ENCODE data around the gene ZNF317. TPM values are rescaled to one million over a fixed set of nuclear protein-coding genes. Genes with fewer than 3 reads are reported as not detected.
"Not testable (repeated sequence)": the region's sequence is repeated elsewhere in the genome, so short reads cannot be mapped to it uniquely, and the experiment has no call there.

Gene ZNF317
- total and polyA plus RNA-seq, 2 experiments from 2014 or later, result 10.5 to 16.0 TPM

DNA sequence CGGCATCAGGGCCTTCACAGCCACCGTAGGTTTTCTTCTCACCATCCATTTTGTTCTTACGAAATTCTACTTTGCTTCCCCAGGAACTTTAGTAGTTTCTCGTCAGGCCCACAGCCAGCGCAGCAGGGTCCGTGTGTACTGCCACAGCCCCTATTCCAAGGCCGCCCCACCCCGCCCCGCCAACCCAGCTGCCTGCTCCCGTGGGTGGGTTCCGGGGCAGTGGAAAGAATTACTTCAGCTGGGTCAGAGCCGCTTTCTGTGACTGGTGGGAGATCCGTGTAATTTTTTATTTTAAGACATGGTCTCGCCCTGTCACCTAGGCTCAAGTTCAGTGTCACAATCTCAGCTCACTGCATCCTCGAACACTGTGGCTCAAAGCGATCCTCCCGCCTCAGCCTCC lies 42.8 kb downstream of the ZNF317 start:
- Histone ChIP-seq H3K9me3 (ENCODE audit: low read depth) (no peaks in the 10 kb centered on the region), H3K36me3 (ENCODE audit: low read depth) (no peaks in the 10 kb centered on the region), H3K9me2 (ENCODE audit: insufficient read depth) (no peaks in the 10 kb centered on the region), H2AFZ (no peak overlapping the region), H3K9ac (no peak overlapping the region), H3K27me3 (replicated peaks; ENCODE audit: insufficient read depth) (no peaks in the 10 kb centered on the region), H3K4me1 (ENCODE audit: insufficient read depth) (no peaks in the 10 kb centered on the region), H3K27ac (no peak overlapping the region), H3K4me3 (no peak overlapping the region), H4K20me1 (ENCODE audit: insufficient read depth) (no peaks in the 10 kb centered on the region), H3K4me2 (ENCODE audit: unreplicated experiment) (no peak overlapping the region), H3F3A (ENCODE audit: insufficient read depth) (no peaks in the 10 kb centered on the region), H3K79me2 (ENCODE audit: insufficient read depth) (no peaks in the 10 kb centered on the region)
- in situ Hi-C loops (cut with MboI), result no loop called here
- no peak for DNase-seq
- 74 to 77% methylated on average over 17 of the region's 17 CpGs for WGBS, 2 experiments (ENCODE audit: low coverage in 1 of 2, low lambda C conversion rate in 2 of 2, missing lambda C conversion rate in 2 of 2)
- TF ChIP-seq EZH2phosphoT487 (IDR thresholded peaks at IDR 0.05; ENCODE audit: insufficient read depth, low read depth) (no peak), EZH2 (IDR thresholded peaks at IDR 0.05; ENCODE audit: insufficient read depth, poor library complexity, severe bottlenecking) (no peak)

GRCh38 chr19:9187191-9187590 lies 47.0 kb downstream of the ZNF317 start:
- no peak overlapping the region for H3K27ac ChIP-seq
- H3K79me2 ChIP-seq (ENCODE audit: insufficient read depth), result no peaks in the 10 kb centered on the region
- in situ Hi-C loops (cut with MboI), result no loop called here
- H4K20me1 ChIP-seq (ENCODE audit: insufficient read depth), result no peaks in the 10 kb centered on the region
- no peaks in the 10 kb centered on the region for H3K36me3 ChIP-seq (ENCODE audit: low read depth)
- H3K27me3 ChIP-seq (replicated peaks; ENCODE audit: insufficient read depth), result no peaks in the 10 kb centered on the region
- no peaks in the 10 kb centered on the region for H3K4me1 ChIP-seq (ENCODE audit: insufficient read depth)
- DNase-seq, result no peak
- H3F3A ChIP-seq (ENCODE audit: insufficient read depth), result no peaks in the 10 kb centered on the region
- H3K4me3 ChIP-seq, result no peak overlapping the region
- TF ChIP-seq EZH2 (IDR thresholded peaks at IDR 0.05; ENCODE audit: insufficient read depth, poor library complexity, severe bottlenecking) (no peak), EZH2phosphoT487 (IDR thresholded peaks at IDR 0.05; ENCODE audit: insufficient read depth, low read depth) (no peak)
- WGBS, 2 experiments (ENCODE audit: low coverage in 1 of 2, low lambda C conversion rate in 2 of 2, missing lambda C conversion rate in 2 of 2), result 40 to 51% methylated on average over 6 of the region's 6 CpGs
- no peaks in the 10 kb centered on the region for H3K9me2 ChIP-seq (ENCODE audit: insufficient read depth)
- H3K4me2 ChIP-seq (ENCODE audit: unreplicated experiment), result no peak overlapping the region
- H2AFZ ChIP-seq, result no peak overlapping the region
- H3K9me3 ChIP-seq (ENCODE audit: low read depth), result no peaks in the 10 kb centered on the region
- H3K9ac ChIP-seq, result no peak overlapping the region

- Histone ChIP-seq H3K36me3 (ENCODE audit: low read depth) (no peaks in the 10 kb centered on the region), H3K9me2 (ENCODE audit: insufficient read depth) (no peaks in the 10 kb centered on the region), H2AFZ (no peak overlapping the region), H4K20me1 (ENCODE audit: insufficient read depth) (no peaks in the 10 kb centered on the region), H3F3A (ENCODE audit: insufficient read depth) (no peaks in the 10 kb centered on the region), H3K27ac (no peak overlapping the region), H3K27me3 (replicated peaks; ENCODE audit: insufficient read depth) (no peaks in the 10 kb centered on the region), H3K4me1 (ENCODE audit: insufficient read depth) (no peaks in the 10 kb centered on the region), H3K4me3 (no peak overlapping the region), H3K9ac (no peak overlapping the region), H3K9me3 (ENCODE audit: low read depth) (no peaks in the 10 kb centered on the region), H3K79me2 (ENCODE audit: insufficient read depth) (no peaks in the 10 kb centered on the region), H3K4me2 (ENCODE audit: unreplicated experiment) (no peak overlapping the region)
- TF ChIP-seq EZH2 (IDR thresholded peaks at IDR 0.05; ENCODE audit: insufficient read depth, poor library complexity, severe bottlenecking), result no peak
- TF ChIP-seq EZH2phosphoT487 (IDR thresholded peaks at IDR 0.05; ENCODE audit: insufficient read depth, low read depth), result no peak
- 15 to 19% methylated on average over 7 of the region's 7 CpGs for WGBS, 2 experiments (ENCODE audit: low coverage in 1 of 2, low lambda C conversion rate in 2 of 2, missing lambda C conversion rate in 2 of 2)
- in situ Hi-C loops (cut with MboI), result no loop called here
- no peak for DNase-seq
Measured at GRCh38 chr19:9189535-9189934, 49.3 kb downstream of the ZNF317 start.

DNA sequence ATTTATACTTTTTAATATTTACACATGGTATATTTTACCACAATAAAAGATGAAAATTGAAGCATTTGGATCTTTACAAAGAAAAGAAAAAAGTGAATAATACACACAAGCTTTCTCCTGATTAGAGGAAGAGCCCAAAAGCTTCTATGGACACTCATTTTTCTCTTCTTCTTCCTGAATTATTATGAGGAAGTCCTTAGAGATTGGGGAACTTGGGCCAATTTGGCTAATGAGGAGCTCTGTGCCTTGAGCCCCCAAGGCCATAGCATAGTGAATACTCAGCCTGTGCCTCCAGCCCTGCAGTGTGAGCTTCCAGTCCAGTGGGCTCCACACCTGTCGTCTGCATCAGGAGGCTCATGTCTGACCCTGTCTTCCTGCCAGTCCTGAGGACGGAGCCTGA lies 57.8 kb downstream of the ZNF317 start:
- in situ Hi-C loops (cut with MboI), result not testable (repeated sequence)
- WGBS, 2 experiments (ENCODE audit: low coverage in 1 of 2, low lambda C conversion rate in 2 of 2, missing lambda C conversion rate in 2 of 2), result 23 to 40% methylated on average over 1 to 2 of the region's 2 CpGs

DNA sequence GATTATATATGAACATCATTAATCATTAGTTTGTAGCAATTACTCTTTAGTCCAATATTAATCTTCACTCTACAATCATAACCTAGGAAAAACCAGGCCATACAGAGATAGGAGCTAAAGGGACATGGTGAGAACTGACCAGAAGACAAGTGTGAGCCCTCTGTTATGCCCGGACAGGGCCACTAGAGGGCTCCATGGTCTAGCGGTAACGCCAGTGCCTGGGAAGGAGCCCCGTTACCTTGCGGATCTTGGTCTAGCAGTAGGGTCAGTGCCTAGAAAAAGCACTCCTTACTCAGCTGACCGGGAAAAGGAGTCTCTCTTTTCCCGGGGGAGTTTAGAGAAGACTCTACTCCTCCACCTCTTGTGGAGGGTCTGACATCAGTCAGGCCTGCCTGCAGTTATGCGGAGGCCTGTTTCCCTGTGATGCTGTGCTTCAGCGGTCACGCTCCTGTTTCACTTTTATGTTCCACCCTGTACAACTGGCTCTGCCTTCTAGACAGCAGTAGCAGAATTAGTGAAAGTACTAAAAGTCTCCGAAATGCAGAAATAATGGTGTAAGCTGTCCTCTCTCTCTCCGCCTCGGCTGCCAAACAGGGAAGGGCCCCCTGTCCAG lies 65.4 kb downstream of the ZNF317 start:
- in situ Hi-C loops (cut with MboI), result no loop called here
- Histone ChIP-seq H3K27ac (no peak overlapping the region), H4K20me1 (ENCODE audit: insufficient read depth) (no peaks in the 10 kb centered on the region), H3K79me2 (ENCODE audit: insufficient read depth) (no peaks in the 10 kb centered on the region), H3K4me1 (ENCODE audit: insufficient read depth) (no peaks in the 10 kb centered on the region), H3K4me3 (peak overlapping the region; percentile 67), H3K9me2 (ENCODE audit: insufficient read depth) (no peaks in the 10 kb centered on the region), H3K27me3 (replicated peaks; ENCODE audit: insufficient read depth) (no peaks in the 10 kb centered on the region; the same call in 1 of the 2 replicates), H2AFZ (peak overlapping the region; percentile 83), H3K36me3 (ENCODE audit: low read depth) (no peaks in the 10 kb centered on the region), H3F3A (ENCODE audit: insufficient read depth) (no peaks in the 10 kb centered on the region), H3K9ac (peak overlapping the region; percentile 22; the same call in 1 of the 2 replicates), H3K4me2 (ENCODE audit: unreplicated experiment) (peak overlapping the region; percentile 82), H3K9me3 (ENCODE audit: low read depth) (no peaks in the 10 kb centered on the region)
- TF ChIP-seq EZH2 (IDR thresholded peaks at IDR 0.05; ENCODE audit: insufficient read depth, poor library complexity, severe bottlenecking) (no peak), EZH2phosphoT487 (IDR thresholded peaks at IDR 0.05; ENCODE audit: insufficient read depth, low read depth) (no peak)
- peak; percentile 75 for DNase-seq
- WGBS, 2 experiments (ENCODE audit: low coverage in 1 of 2, low lambda C conversion rate in 2 of 2, missing lambda C conversion rate in 2 of 2), result 28 to 32% methylated on average over 13 of the region's 13 CpGs

More for the DNA sequence above, 57.8 kb downstream of the ZNF317 start:
- not testable (repeated sequence) for H3K27ac ChIP-seq; H3F3A ChIP-seq (ENCODE audit: insufficient read depth); H3K4me2 ChIP-seq (ENCODE audit: unreplicated experiment); H3K9me3 ChIP-seq (ENCODE audit: low read depth); H3K79me2 ChIP-seq (ENCODE audit: insufficient read depth); H3K4me3 ChIP-seq; H3K36me3 ChIP-seq (ENCODE audit: low read depth); H4K20me1 ChIP-seq (ENCODE audit: insufficient read depth); H3K27me3 ChIP-seq (replicated peaks; ENCODE audit: insufficient read depth); H3K4me1 ChIP-seq (ENCODE audit: insufficient read depth); H3K9me2 ChIP-seq (ENCODE audit: insufficient read depth); H3K9ac ChIP-seq; H2AFZ ChIP-seq; DNase-seq

Other genes starting within 250 kb of the ZNF317 start
- gene MUC16, start 130.0 kb upstream of the ZNF317 start, total RNA-seq (2014; rRNA removed; shearing (Covaris generic)), result not detected in 2 replicates
- gene MUC16, start 130.0 kb upstream of the ZNF317 start, polyA plus RNA-seq (2016; fragmentation: Nextera tagmentation; extraction: Ambion mirVana), result not detected in 2 replicates
- not detected in 2 replicates for gene OR1M1, start 53.3 kb upstream of the ZNF317 start, total RNA-seq (2014; rRNA removed; shearing (Covaris generic))
- gene OR1M1, start 53.3 kb upstream of the ZNF317 start, polyA plus RNA-seq (2016; fragmentation: Nextera tagmentation; extraction: Ambion mirVana), result not detected in 2 replicates
- not detected in 2 replicates for gene OR7G2, start 32.9 kb upstream of the ZNF317 start, total RNA-seq (2014; rRNA removed; shearing (Covaris generic))
- gene OR7G2, start 32.9 kb upstream of the ZNF317 start, polyA plus RNA-seq (2016; fragmentation: Nextera tagmentation; extraction: Ambion mirVana), result not detected in 2 replicates
- gene OR7G1, start 24.6 kb upstream of the ZNF317 start, total RNA-seq (2014; rRNA removed; shearing (Covaris generic)), result not detected in 2 replicates
- gene OR7G1, start 24.6 kb upstream of the ZNF317 start, polyA plus RNA-seq (2016; fragmentation: Nextera tagmentation; extraction: Ambion mirVana), result not detected in 2 replicates
- gene OR7G3, start 13.4 kb upstream of the ZNF317 start, total RNA-seq (2014; rRNA removed; shearing (Covaris generic)), result not detected in 2 replicates
- not detected in 2 replicates for gene OR7G3, start 13.4 kb upstream of the ZNF317 start, polyA plus RNA-seq (2016; fragmentation: Nextera tagmentation; extraction: Ambion mirVana)
- gene OR7D2, start 38.6 kb downstream of the ZNF317 start, total RNA-seq (2014; rRNA removed; shearing (Covaris generic)), result not detected in 2 replicates
- gene OR7D2, start 38.6 kb downstream of the ZNF317 start, polyA plus RNA-seq (2016; fragmentation: Nextera tagmentation; extraction: Ambion mirVana), result not detected in 2 replicates
- gene OR7D4, start 79.2 kb downstream of the ZNF317 start, total RNA-seq (2014; rRNA removed; shearing (Covaris generic)), result not detected in 2 replicates
- gene OR7D4, start 79.2 kb downstream of the ZNF317 start, polyA plus RNA-seq (2016; fragmentation: Nextera tagmentation; extraction: Ambion mirVana), result not detected in 2 replicates
- not detected in 2 replicates for gene OR7E24, start 110.5 kb downstream of the ZNF317 start, total RNA-seq (2014; rRNA removed; shearing (Covaris generic))
- gene OR7E24, start 110.5 kb downstream of the ZNF317 start, polyA plus RNA-seq (2016; fragmentation: Nextera tagmentation; extraction: Ambion mirVana), result not detected in 2 replicates
- gene ZNF699, start 169.4 kb downstream of the ZNF317 start, total RNA-seq (2014; rRNA removed; shearing (Covaris generic)), result 3.9 and 12.4 TPM in 2 replicates
- gene ZNF699, start 169.4 kb downstream of the ZNF317 start, polyA plus RNA-seq (2016; fragmentation: Nextera tagmentation; extraction: Ambion mirVana), result 3.2 and 3.7 TPM in 2 replicates
- gene ZNF559, start 183.8 kb downstream of the ZNF317 start, total RNA-seq (2014; rRNA removed; shearing (Covaris generic)), result 6.7 and 8.1 TPM in 2 replicates
- gene ZNF559, start 183.8 kb downstream of the ZNF317 start, polyA plus RNA-seq (2016; fragmentation: Nextera tagmentation; extraction: Ambion mirVana), result 9.5 and 13.4 TPM in 2 replicates
- 1.8 and 3.2 TPM in 2 replicates for gene ZNF177, start 222.6 kb downstream of the ZNF317 start, total RNA-seq (2014; rRNA removed; shearing (Covaris generic))
- gene ZNF177, start 222.6 kb downstream of the ZNF317 start, polyA plus RNA-seq (2016; fragmentation: Nextera tagmentation; extraction: Ambion mirVana), result 0.61 and 1.2 TPM in 2 replicates